Panc1 (cell line): ENCODE measurements around the gene RPP25L. TPM values are rescaled to one million over a fixed set of nuclear protein-coding genes. Genes with fewer than 3 reads are reported as not detected.
A peak's percentile ranks its signal among the peaks of the same experiment; 100 is the strongest.

Experiments
- ATAC-seq: fragments of 200-7000 bp; cut with Tn5 transposase; 2 replicates; pipeline ENCODE4 v1.9.1; 2020; ENCODE audit warnings: mild to moderate bottlenecking, moderate library complexity
- BruUV-seq: library from RNA; stranded (reverse); fragments of 400-500 nt; replicated peaks from 2 replicates; lab custom pipeline; 2021; lab: Mats Ljungman, UMichigan
- CTCF ChIA-PET: fragments of 300-600 bp; sonication (Branson Sonifier 250); formaldehyde crosslinking; loops from one replicate; lab custom pipeline; 2022; ENCODE audit warnings: antibody characterized with exemption; lab: Charles Lee
- POLR2A ChIA-PET: fragments of 300-600 bp; sonication (Branson Sonifier 250); formaldehyde crosslinking; loops from one replicate; lab custom pipeline; 2022; ENCODE audit warnings: antibody characterized with exemption; lab: Charles Lee
- DNase-seq: peaks from one replicate; pipeline ENCODE4 v3.0.0-alpha.2; 2010; ENCODE audit warnings: low read depth, low spot score
- H3K27ac ChIP-seq: 2 replicates; pipeline ENCODE4 v1.5.1; 2011; ENCODE audit warnings: mild to moderate bottlenecking, low read length, inconsistent platforms
- H3K27me3 ChIP-seq: fragments of 200-500 bp; sonication (Bioruptor generic); 2 replicates; pipeline ENCODE4 v1.6.0; 2014; ENCODE audit warnings: low read length, inconsistent platforms; ENCODE audit not compliant: control insufficient read depth, insufficient read depth
- H3K36me3 ChIP-seq: fragments of 200-500 bp; sonication (Bioruptor generic); 2 replicates; pipeline ENCODE4 v1.5.1; 2014; ENCODE audit warnings: inconsistent platforms, mild to moderate bottlenecking, low read length, moderate library complexity; ENCODE audit not compliant: control insufficient read depth, insufficient read depth
- H3K4me1 ChIP-seq: 2 replicates; pipeline ENCODE4 v1.5.1; 2011; ENCODE audit warnings: inconsistent platforms, mild to moderate bottlenecking, low read length, moderate library complexity; ENCODE audit not compliant: control insufficient read depth, insufficient read depth
- H3K4me3 ChIP-seq, 2 experiments: 2 replicates each; pipeline ENCODE4 v1.5.1; 2011 to 2012; ENCODE audit warnings: low read depth in 2 of 2, low read length in 2 of 2, mild to moderate bottlenecking in 2 of 2, inconsistent platforms in 1 of 2, moderate library complexity in 1 of 2
- H3K9me3 ChIP-seq: fragments of 200-500 bp; sonication (Bioruptor generic); 2 replicates; pipeline ENCODE4 v1.5.1; 2014; ENCODE audit warnings: low read depth, mild to moderate bottlenecking, inconsistent platforms, low read length, moderate library complexity; ENCODE audit not compliant: control insufficient read depth, insufficient read depth
- CTCF ChIP-seq: fragments of 450-650 bp; IDR thresholded peaks from 2 replicates; pipeline ENCODE4 v1.5.1; 2017; ENCODE audit warnings: mild to moderate bottlenecking
- POLR2AphosphoS5 ChIP-seq: IDR thresholded peaks from 2 replicates; pipeline ENCODE4 v1.6.1; 2012; ENCODE audit warnings: mild to moderate bottlenecking, low read depth, low read length, moderate library complexity
- SIN3A ChIP-seq: IDR thresholded peaks from 2 replicates; pipeline ENCODE4 v1.6.1; 2012; ENCODE audit warnings: low read depth, mild to moderate bottlenecking, low read length, moderate library complexity, borderline replicate concordance; ENCODE audit not compliant: insufficient read depth
- TCF7L2 ChIP-seq: IDR thresholded peaks from 2 replicates; pipeline ENCODE4 v1.6.1; 2011; ENCODE audit warnings: mild to moderate bottlenecking, low read depth, low read length, inconsistent platforms
- in situ Hi-C: cut with HindIII; loops from 2 replicates; pipeline ENCODE4 v1.10.0; 2016; ENCODE audit warnings: low sequenced_read_pairs, low pct_unique_long_range_greater_than_20kb
- intact Hi-C: fragments of 100-400 bp; cut with micrococcal nuclease; formaldehyde crosslinking; loops from one replicate; pipeline ENCODE4 v1.10.0; 2022; ENCODE audit not compliant: unreplicated experiment
- total RNA-seq: library from RNA; stranded (reverse); gene quantifications from one replicate; pipeline ENCODE4 v1.2.1, GENCODE V29; 2021; ENCODE audit not compliant: unreplicated experiment
- TF ChIP-seq, protein P1 (sequence below), 2 experiments: IDR thresholded peaks; 2 replicates each; pipeline ENCODE4 v1.6.1; 2011 to 2012; ENCODE audit warnings: low read depth in 2 of 2, control low read depth in 1 of 2, low read length in 1 of 2, mild to moderate bottlenecking in 1 of 2, moderate library complexity in 1 of 2; ENCODE audit not compliant: insufficient read depth in 1 of 2

The RPP25L gene
- total RNA-seq, 1 experiment from 2014 or later, result 30.4 TPM

- in situ Hi-C loops (no loop called here), intact Hi-C loops (no loop called here)
- no peak for TF ChIP-seq CTCF
- no peak for TF ChIP-seq POLR2AphosphoS5
- TF ChIP-seq, protein P1, sequence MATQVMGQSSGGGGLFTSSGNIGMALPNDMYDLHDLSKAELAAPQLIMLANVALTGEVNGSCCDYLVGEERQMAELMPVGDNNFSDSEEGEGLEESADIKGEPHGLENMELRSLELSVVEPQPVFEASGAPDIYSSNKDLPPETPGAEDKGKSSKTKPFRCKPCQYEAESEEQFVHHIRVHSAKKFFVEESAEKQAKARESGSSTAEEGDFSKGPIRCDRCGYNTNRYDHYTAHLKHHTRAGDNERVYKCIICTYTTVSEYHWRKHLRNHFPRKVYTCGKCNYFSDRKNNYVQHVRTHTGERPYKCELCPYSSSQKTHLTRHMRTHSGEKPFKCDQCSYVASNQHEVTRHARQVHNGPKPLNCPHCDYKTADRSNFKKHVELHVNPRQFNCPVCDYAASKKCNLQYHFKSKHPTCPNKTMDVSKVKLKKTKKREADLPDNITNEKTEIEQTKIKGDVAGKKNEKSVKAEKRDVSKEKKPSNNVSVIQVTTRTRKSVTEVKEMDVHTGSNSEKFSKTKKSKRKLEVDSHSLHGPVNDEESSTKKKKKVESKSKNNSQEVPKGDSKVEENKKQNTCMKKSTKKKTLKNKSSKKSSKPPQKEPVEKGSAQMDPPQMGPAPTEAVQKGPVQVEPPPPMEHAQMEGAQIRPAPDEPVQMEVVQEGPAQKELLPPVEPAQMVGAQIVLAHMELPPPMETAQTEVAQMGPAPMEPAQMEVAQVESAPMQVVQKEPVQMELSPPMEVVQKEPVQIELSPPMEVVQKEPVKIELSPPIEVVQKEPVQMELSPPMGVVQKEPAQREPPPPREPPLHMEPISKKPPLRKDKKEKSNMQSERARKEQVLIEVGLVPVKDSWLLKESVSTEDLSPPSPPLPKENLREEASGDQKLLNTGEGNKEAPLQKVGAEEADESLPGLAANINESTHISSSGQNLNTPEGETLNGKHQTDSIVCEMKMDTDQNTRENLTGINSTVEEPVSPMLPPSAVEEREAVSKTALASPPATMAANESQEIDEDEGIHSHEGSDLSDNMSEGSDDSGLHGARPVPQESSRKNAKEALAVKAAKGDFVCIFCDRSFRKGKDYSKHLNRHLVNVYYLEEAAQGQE (IDR thresholded peaks at IDR 0.05; ENCODE audit: insufficient read depth in 1 of 2, low read depth in 2 of 2, low read length in 1 of 2), result no peak
- TF ChIP-seq TCF7L2, result no peak
- no peak for TF ChIP-seq SIN3A
- no peaks in the 10 kb centered on the region for H3K36me3 ChIP-seq
- ATAC-seq, result no peak; the same call in 1 of the 2 replicates
- peak overlapping the region; percentile 70 to 94 for H3K4me3 ChIP-seq
- H3K27me3 ChIP-seq, result no peaks in the 10 kb centered on the region
- BruUV-seq, result no TSS peak
- H3K4me1 ChIP-seq, result peaks cover 13% of the 10 kb centered on the region
- no peak for DNase-seq
- no peaks in the 10 kb centered on the region for H3K9me3 ChIP-seq
- ChIA-PET POLR2A (interaction anchor here (0.6 to 1.7 kb wide), 2 partner anchors 8 to 28 kb away, joined by 4 to 5 read pairs; no protein-coding TSS in a partner anchor), CTCF (interaction anchor here (0.6 to 1.1 kb wide), 2 partner anchors 10 to 268 kb away, joined by 4 to 5 read pairs; partner anchors contain the start of gene GALT)
- peak overlapping the region; percentile 98 for H3K27ac ChIP-seq
These were observed 25.0 kb upstream of the RPP25L start for GRCh38 chr9:34636791-34637355.

GRCh38 chr9:34635556-34635955, 23.7 kb upstream of the RPP25L start:
- no peaks in the 10 kb centered on the region for H3K9me3 ChIP-seq
- no peaks in the 10 kb centered on the region for H3K36me3 ChIP-seq
- no peaks in the 10 kb centered on the region for H3K27me3 ChIP-seq
- no peak overlapping the region for H3K27ac ChIP-seq
- no peak for TF ChIP-seq SIN3A
- TF ChIP-seq TCF7L2, result no peak
- TF ChIP-seq, protein P1 (IDR thresholded peaks at IDR 0.05; ENCODE audit: insufficient read depth in 1 of 2, low read depth in 2 of 2, low read length in 1 of 2), result no peak
- TF ChIP-seq CTCF, result no peak
- TF ChIP-seq POLR2AphosphoS5, result no peak
- no peak for DNase-seq
- ChIA-PET POLR2A (interaction anchor here (0.7 kb wide), 1 partner anchor 23 kb away, joined by 9 read pairs; no protein-coding TSS in a partner anchor), CTCF (no interaction called here)
- no peak overlapping the region for H3K4me3 ChIP-seq
- intact Hi-C loops (no loop called here), in situ Hi-C loops (no loop called here)
- ATAC-seq, result no peak
- H3K4me1 ChIP-seq, result peaks cover 13% of the 10 kb centered on the region
- no TSS peak for BruUV-seq
